Spleen (tissue), 11 donors: ENCODE data around the gene RYR3. TPM values are rescaled to one million over a fixed set of nuclear protein-coding genes. Genes with fewer than 3 reads are reported as not detected.

Source experiments
- DNase-seq: peaks from one replicate; pipeline ENCODE4 v3.0.0-alpha.2; 2020
- H3K27ac ChIP-seq, 8 donors: fragments of 200-600 bp; sonication (generic) in 7 of 8; 1 replicate in 4 of 8; 2 replicates in 4 of 8; pipeline versions ENCODE4 v1.5.0 to v1.8.0; 2016 to 2021; ENCODE audit warnings: inconsistent platforms in 4 of 8, mild to moderate bottlenecking in 4 of 8, moderate library complexity in 1 of 8
- H3K27me3 ChIP-seq, 7 donors: fragments of 200-600 bp; sonication (generic) in 6 of 7; replicated peaks in 1 of 7; 1 replicate in 4 of 7; 2 replicates in 3 of 7; pipeline versions ENCODE4 v1.5.0 to v1.8.0; 2016 to 2021; ENCODE audit warnings: inconsistent platforms in 3 of 7, mild to moderate bottlenecking in 1 of 7
- H3K36me3 ChIP-seq, 6 donors: fragments of 200-600 bp; sonication (generic) in 5 of 6; 1 replicate in 4 of 6; 2 replicates in 2 of 6; pipeline versions ENCODE4 v1.5.0 to v1.8.0; 2016 to 2021; ENCODE audit warnings: inconsistent platforms in 2 of 6
- H3K4me1 ChIP-seq, 6 donors: fragments of 200-600 bp; sonication (generic) in 5 of 6; 1 replicate in 3 of 6; 2 replicates in 3 of 6; pipeline versions ENCODE4 v1.5.0 to v1.8.0; 2016 to 2021; ENCODE audit warnings: inconsistent platforms in 3 of 6
- H3K4me3 ChIP-seq, 8 donors: fragments of 200-600 bp; sonication (generic) in 7 of 8; 1 replicate in 4 of 8; 2 replicates in 4 of 8; pipeline versions ENCODE4 v1.5.0 to v1.8.0; 2016 to 2021; ENCODE audit warnings: inconsistent platforms in 4 of 8, mild to moderate bottlenecking in 4 of 8, moderate library complexity in 2 of 8
- H3K9me3 ChIP-seq, 8 donors: fragments of 200-600 bp; sonication (generic) in 7 of 8; 1 replicate in 4 of 8; 2 replicates in 4 of 8; pipeline versions ENCODE4 v1.5.0 to v1.8.0; 2016 to 2021; ENCODE audit warnings: inconsistent platforms in 4 of 8
- POLR2A ChIP-seq, 3 donors: fragments of 450-650 bp; IDR thresholded peaks; one replicate each; pipeline ENCODE4 v1.5.1; 2017; ENCODE audit warnings: antibody characterized with exemption in 3 of 3, mild to moderate bottlenecking in 1 of 3
- POLR2AphosphoS5 ChIP-seq, 3 donors: sonication (generic); formaldehyde crosslinking; IDR thresholded peaks; one replicate each; pipeline ENCODE4 v1.5.1; 2017; ENCODE audit warnings: antibody characterized with exemption in 3 of 3
- WGBS, 5 donors: extraction: QIAGEN DNeasy Blood & Tissue Kit in 3 of 5; methylation state at CpG; one replicate each; pipeline versions ENCODE4 v1.1.5 to v1.1.7; 2013 to 2018; 5-methylcytosine and 5-hydroxymethylcytosine counted together
- intact Hi-C: fragments of 100-400 bp; cut with DNase I; formaldehyde crosslinking; loops from one replicate; pipeline ENCODE4 v1.15.0; 2023; ENCODE audit warnings: low total_unique reads
- polyA plus RNA-seq, 3 donors: library from polyadenylated mRNA; stranded (reverse); fragments of 200-250 nt; gene quantifications; one replicate each; pipeline ENCODE4 v1.2.1, GENCODE V29; 2013
- total RNA-seq, 7 donors: library from RNA; depleted of rRNA in 3 of 7; stranded (reverse); fragments of >200 nt in 3 of 7; fragmentation: NEBNext Ultra II Directional in 4 of 7; extraction: Animal tissue kit (Norgen Biotek cat#: 25700) in 4 of 7; gene quantifications; one replicate each; pipeline versions ENCODE4 v1.1.0 to v1.2.1, GENCODE V29; 2016 to 2021
- TF ChIP-seq, protein P1 (sequence below), 11 experiments: fragments of 200-600 bp in 7 of 11; fragments of 450-650 bp in 4 of 11; sonication (generic) in 4 of 11; IDR thresholded peaks in 8 of 11; conservative IDR thresholded peaks in 3 of 11; 1 replicate in 7 of 11; 2 replicates in 4 of 11; pipeline versions ENCODE4 v1.4.0 to v1.8.0; 2016 to 2021; ENCODE audit warnings: antibody characterized with exemption in 11 of 11, inconsistent platforms in 4 of 11, mild to moderate bottlenecking in 1 of 11
- donor health status: healthy with polysubstance abuse.
- donor health status: DM: no; HTN: no; CAD: no; lungs with moderate emphysema.
- donor health status: DM: no; HTN: no; CAD: no.
- donor health status: Bipolar disorder and iron deficiency.
- donor health status: healthy.
- donor health status: DM: no; HTN: no; CAD: no.
- donor health status: DM: yes; HTN: yes; CAD: no.

Gene RYR3
- total and polyA plus RNA-seq, 10 donors = 0.11 to 5.9 (median 1.3) TPM

DNA sequence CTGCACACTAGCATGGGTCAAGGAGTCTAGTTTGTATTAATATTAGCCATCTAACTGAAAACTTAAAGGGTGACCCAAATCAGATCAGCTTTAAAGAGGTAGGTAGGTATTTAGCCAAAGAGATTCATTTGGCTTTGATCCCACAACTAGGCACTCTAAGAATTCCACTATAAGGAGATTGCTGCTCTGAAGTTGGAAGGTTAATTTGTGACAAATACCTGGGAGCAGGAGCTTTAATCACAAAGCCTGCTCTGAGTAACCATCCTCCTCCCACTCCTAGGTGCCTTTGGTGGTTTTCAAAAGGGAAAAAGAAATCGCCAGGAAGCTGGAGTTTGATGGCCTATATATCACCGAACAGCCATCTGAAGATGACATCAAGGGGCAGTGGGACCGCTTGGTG is 537.2 kb downstream of the RYR3 start:
- intact Hi-C loops = no loop called here
- H3K4me3 ChIP-seq = no peak overlapping the region
- H3K27me3 ChIP-seq = no peaks in the 10 kb centered on the region
- DNase-seq = no peak
- no peaks in the 10 kb centered on the region for H3K36me3 ChIP-seq
- 86 to 93% (median 90%) methylated on average over 3 of the region's 3 CpGs for WGBS, 5 donors
- H3K4me1 ChIP-seq = no peaks in the 10 kb centered on the region
- H3K9me3 ChIP-seq = no peaks in the 10 kb centered on the region
- no peak overlapping the region for H3K27ac ChIP-seq
- TF ChIP-seq POLR2AphosphoS5 (IDR thresholded peaks at IDR 0.05) (no peak), POLR2A (IDR thresholded peaks at IDR 0.05) (no peak)
- TF ChIP-seq, protein P1, sequence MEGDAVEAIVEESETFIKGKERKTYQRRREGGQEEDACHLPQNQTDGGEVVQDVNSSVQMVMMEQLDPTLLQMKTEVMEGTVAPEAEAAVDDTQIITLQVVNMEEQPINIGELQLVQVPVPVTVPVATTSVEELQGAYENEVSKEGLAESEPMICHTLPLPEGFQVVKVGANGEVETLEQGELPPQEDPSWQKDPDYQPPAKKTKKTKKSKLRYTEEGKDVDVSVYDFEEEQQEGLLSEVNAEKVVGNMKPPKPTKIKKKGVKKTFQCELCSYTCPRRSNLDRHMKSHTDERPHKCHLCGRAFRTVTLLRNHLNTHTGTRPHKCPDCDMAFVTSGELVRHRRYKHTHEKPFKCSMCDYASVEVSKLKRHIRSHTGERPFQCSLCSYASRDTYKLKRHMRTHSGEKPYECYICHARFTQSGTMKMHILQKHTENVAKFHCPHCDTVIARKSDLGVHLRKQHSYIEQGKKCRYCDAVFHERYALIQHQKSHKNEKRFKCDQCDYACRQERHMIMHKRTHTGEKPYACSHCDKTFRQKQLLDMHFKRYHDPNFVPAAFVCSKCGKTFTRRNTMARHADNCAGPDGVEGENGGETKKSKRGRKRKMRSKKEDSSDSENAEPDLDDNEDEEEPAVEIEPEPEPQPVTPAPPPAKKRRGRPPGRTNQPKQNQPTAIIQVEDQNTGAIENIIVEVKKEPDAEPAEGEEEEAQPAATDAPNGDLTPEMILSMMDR (IDR thresholded peaks at IDR 0.05 in 8 of 11, conservative IDR thresholded peaks at IDR 0.05 in 3 of 11) = no peak

DNA sequence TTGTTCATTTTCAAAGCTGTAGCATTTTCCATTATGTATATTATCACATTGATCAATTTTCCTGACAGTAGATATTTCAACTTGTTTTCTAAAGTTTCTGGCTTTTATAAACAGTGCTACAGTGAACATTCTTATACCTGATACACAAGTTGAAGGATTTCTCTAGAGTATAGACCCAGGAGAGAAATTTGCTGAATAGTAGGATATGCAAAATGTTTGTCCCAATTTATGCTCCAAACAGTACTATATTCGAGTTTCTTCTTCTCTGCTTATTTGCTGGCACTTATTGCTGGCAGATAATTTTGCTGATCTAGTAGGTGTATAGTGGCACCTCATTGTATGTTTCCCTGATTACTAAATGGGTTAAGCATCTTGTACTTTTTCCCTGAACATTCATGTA is 540.3 kb downstream of the RYR3 start:
- H3K9me3 ChIP-seq = no peaks in the 10 kb centered on the region
- H3K27me3 ChIP-seq = no peaks in the 10 kb centered on the region
- WGBS, 5 donors = 86 to 88% (median 88%) methylated on average over 1 of the region's 1 CpG
- no peak overlapping the region for H3K27ac ChIP-seq
- intact Hi-C loops = no loop called here
- H3K4me3 ChIP-seq = no peak overlapping the region
- TF ChIP-seq POLR2A (IDR thresholded peaks at IDR 0.05) (no peak), POLR2AphosphoS5 (IDR thresholded peaks at IDR 0.05) (no peak)
- TF ChIP-seq, protein P1 (IDR thresholded peaks at IDR 0.05 in 8 of 11, conservative IDR thresholded peaks at IDR 0.05 in 3 of 11) = no peak
- no peaks in the 10 kb centered on the region for H3K4me1 ChIP-seq
- no peak for DNase-seq
- no peaks in the 10 kb centered on the region for H3K36me3 ChIP-seq

DNA sequence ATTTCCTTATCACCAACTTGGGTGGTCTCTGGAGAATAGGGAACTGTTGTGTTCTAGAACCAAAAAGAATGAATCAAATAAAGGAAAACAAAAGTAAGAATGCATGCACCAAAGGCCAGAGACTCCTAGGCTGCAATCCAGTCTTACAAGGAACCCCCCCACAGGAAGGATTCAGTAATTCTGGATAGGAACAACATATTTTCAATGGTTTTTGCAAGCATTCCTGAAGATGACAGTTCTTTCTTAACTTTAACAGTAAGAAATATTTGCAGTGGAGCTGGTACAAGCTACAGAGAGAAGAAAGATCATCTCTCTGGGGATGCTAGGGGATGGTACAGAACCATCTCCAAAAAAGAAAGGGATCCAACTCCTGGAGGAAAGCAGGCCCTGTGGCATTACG is 541.3 kb downstream of the RYR3 start:
- Histone ChIP-seq H3K4me3 (no peak overlapping the region), H3K9me3 (no peaks in the 10 kb centered on the region), H3K27me3 (no peaks in the 10 kb centered on the region), H3K27ac (no peak overlapping the region), H3K36me3 (no peaks in the 10 kb centered on the region), H3K4me1 (no peaks in the 10 kb centered on the region)
- intact Hi-C loops = no loop called here
- TF ChIP-seq POLR2A (IDR thresholded peaks at IDR 0.05) = no peak
- TF ChIP-seq, protein P1 (IDR thresholded peaks at IDR 0.05 in 8 of 11, conservative IDR thresholded peaks at IDR 0.05 in 3 of 11) = no peak
- TF ChIP-seq POLR2AphosphoS5 (IDR thresholded peaks at IDR 0.05) = no peak
- 86 to 100% (median 90%) methylated on average over 1 of the region's 1 CpG for WGBS, 5 donors
- no peak for DNase-seq

DNA sequence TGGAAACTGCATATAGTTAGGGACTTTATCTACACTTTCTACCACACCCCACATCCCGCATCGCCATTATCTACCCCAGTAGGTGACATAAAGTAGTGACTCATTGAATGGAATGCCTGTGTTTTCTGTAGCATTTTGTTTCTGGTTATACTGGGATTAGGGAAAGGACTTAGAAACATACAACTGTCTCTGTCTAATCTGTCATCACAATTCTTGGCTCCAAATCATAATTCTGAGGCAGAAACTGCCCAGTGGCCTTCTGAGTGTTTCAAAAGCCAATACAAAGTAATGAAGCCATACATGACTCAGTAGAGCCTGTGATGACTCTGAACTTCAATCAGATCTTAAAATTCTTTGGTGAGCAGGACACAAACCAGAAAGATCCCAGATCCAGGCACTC is 541.8 kb downstream of the RYR3 start:
- no peak overlapping the region for H3K27ac ChIP-seq
- no peak for DNase-seq
- 90 to 100% (median 94%) methylated on average over 2 of the region's 2 CpGs for WGBS, 5 donors
- TF ChIP-seq, protein P1 (IDR thresholded peaks at IDR 0.05 in 8 of 11, conservative IDR thresholded peaks at IDR 0.05 in 3 of 11) = no peak
- TF ChIP-seq POLR2A (IDR thresholded peaks at IDR 0.05) (no peak), POLR2AphosphoS5 (IDR thresholded peaks at IDR 0.05) (no peak)
- no peaks in the 10 kb centered on the region for H3K4me1 ChIP-seq
- no peak overlapping the region for H3K4me3 ChIP-seq
- no peaks in the 10 kb centered on the region for H3K27me3 ChIP-seq
- no peaks in the 10 kb centered on the region for H3K9me3 ChIP-seq
- no peaks in the 10 kb centered on the region for H3K36me3 ChIP-seq
- intact Hi-C loops = no loop called here
